Measurements from ENCODE around the gene GASK1A.

GASK1A gene

DNA sequence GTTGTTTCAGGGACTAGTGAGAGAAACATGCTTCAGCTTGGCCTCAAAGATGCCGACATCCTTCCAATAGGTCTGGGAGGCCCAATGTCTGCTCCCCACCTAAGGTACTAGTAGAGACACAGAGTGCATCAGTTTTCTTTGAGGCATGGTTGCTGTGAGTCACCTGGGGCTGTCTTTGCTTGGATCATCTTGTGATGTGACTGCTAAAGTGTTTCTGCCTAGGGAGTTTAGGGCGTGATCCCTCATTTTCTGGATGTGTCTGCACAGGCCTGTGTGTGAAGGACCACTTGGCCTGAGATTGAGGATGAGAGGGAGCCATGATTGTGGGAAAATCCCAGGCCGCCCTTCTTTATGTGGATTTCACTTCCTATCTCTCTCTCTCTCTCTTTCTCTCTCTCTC, 4.8 kb downstream of the GASK1A start:
- no peak for DNase-seq

DNA sequence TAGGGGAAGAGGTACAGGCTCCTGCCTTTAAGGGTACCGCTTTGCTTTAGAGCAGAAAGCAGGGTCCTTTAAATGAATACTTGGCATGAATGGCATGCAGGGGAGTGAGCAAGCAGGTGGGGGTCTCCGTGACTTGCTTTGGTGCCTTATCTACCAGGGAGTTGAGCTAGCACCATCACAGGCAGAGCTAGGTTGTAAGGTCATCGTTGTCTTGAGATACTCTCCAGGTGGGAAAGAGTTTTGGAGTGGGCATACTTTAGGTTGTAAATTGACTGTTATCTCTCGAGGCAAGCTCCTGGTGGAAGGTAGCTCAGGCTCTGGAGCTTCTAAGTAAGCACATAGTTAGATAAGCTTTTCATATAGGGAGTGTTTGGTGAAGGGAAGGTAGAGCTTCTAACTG, 5.6 kb downstream of the GASK1A start:
- no peak for DNase-seq

DNA sequence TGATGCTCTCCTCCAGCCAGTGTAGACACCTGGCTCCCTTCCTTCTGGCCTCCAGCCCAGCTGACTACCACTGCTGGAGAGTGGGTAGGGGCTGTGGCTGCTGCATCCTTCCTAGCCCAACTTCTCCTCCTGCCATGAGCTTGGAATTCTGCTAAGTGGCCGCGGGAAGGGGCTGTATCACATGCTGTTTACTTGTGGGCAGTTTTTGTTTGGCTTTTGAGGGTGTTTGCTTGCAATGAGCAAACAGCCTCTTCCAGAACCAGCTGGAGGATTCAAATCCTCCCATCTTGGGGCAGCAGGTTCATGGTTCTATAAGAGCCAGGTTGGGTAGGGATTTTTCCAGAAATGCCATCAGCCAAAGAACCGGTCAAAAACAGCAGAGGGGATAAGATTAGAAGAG, 9.0 kb downstream of the GASK1A start:
- no peak for DNase-seq

DNA sequence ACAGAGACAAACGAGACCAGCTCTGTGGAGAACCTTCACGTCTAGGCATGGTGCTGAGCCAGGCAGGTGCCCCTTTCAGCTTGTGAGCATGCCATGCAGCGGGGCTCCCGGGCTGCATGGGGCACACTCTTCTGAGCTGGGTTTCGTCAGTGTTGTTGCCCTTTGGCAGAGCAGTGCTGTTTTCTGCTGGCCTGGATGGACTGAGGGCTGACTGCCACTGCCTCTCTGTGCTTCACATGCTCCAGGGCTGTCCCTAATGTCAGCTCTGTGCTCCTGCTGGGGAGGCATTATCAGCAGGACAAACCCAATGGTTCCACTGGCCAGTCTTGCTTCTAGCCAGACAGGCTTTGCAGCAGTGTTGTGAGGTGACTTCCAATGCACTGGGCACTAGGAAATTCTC, 9.5 kb downstream of the GASK1A start:
- DNase-seq = no peak

DNA sequence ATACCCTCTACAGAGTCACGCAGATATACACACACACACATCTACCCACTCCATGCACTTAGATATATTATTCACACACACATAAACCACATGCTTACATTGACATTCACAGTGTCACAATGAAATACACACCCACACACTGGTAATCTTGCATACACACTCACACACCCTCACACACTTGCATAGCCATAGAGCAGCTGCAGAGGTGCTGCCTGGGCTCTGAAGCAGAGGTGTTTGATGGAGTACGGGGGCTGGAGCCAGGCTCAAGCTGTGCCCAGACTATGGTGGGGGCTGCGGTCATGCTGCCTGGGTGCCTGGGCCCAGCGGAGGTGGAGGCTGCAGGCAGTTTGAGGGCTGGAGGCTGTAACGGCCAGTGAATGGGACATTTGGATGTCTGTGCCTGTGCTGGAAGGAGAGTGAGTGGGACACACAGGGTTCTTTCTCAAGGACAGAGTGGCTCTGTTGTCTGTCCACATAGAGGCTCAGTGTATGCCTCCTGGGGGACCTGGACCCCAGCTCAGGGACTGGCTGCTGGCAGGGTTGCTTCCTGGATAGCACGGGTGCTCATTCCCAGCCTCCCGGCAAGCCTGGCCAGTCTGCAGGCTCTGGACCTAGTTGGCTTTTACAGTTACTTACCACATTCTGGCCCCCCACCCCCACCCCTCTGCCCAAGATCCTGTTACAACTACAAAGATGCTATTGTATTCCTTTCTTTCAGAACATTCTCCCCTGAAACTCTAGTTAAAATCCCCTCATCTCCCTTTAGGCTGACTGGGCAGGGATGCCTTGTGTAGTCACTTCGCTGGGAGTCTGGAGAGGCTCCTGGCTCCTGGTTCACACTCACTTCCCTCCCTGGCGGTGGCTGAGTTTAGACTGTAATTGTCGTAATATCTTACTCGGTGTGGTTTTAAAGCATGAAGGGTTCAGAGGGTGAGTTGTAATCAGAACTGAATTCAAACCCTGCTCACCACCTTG, 12.5 kb downstream of the GASK1A start:
- DNase-seq = no peak

DNA sequence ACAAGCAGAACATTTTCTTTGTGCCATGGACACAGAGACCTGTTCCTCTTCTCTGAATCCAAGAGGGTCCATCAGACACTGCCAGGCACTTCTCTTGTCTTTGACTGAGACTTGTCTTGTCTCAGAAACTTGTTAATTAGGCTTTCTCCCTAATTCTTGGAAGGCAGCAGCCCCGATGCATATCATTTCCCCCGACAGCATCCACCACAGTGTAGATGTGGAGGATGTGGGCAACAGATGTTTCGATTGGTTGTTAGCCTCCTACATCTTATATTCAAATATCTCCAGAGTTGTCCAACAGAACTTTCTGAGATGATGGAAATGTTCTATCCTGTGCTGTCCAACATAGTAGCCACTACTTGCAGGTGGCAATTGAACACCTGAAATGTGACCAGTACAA, 15.5 kb downstream of the GASK1A start:
- DNase-seq = no peak

DNA sequence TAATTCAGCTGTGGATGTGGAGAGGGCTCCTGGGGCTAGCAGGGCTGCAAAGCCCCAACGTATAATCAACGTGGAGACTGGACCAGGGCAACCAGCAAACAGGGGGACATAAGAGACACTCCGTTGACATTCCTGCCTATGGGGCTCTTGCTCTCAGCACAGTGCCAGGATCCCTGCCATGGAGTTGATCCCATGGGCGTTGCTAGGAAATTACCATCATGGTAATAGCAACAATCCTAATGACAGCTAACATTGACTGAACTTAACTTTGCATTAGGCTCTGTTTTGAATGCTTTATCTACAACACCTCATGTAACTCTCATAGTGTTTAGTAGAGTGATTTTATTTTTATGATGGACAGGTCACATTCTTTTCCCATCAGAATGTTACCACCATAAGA, 16.9 kb downstream of the GASK1A start:
- no peak for DNase-seq

DNA sequence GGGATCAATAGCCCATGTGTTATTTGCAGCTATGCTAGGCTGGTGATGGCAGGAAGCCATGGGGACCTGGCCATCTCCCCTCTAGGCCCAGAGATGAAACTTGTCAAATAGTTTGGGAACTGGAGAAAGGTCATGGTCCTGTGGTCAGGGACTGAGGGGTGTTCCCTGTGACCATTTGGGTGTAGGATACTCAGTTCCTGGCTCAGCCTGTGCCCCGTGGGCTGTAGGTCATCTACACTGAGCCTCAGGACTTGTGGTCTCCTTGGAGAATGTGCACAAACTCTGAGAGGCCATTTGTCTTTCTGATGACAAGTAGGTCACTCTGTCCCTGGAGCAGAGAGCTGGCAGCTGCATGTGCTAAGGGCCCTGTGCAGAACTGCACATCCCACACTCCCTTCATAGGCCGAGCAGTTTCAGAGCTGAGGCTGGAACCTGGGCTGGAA, 17.5 kb downstream of the GASK1A start:
- no peak for DNase-seq

DNA sequence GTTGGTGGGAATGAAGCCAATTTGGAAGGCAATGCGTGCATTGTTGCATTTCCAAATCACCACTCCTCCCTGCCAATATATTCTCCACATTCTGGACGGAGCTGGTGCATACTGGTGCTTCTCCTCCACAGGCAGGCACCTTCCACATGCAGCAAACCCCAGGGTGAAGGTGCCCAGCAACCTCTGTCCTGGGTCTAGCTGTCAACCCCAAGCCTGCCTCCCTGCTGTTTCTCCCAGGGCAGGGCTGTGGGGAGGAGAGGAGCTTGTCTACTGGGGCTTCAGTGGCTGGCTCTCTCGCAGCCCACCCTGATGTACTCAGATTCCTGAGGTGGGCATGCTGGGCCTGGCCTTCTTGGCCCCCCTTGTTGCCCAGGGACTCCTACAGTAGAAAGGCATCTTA, 20.1 kb downstream of the GASK1A start:
- DNase-seq = no peak

DNA sequence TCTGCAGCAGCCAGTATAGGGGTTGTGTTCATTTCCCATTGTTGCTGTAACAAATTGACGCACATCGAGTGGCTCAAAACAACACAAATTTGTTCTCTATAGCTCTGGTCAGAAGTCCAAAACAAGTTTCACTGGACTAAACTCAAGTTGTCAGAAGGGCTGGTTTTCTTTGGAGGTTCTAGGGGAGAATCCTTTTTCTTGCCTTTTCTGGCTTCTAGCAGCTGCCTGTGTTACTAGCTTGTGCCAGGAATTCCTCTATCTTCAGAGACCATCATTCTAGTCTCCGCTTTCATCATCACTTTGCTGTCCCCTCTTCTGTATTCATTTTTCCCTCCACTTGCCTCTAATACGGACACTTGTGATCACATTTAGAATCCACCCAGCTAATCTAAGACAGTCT, 20.5 kb downstream of the GASK1A start:
- no peak for DNase-seq

DNA sequence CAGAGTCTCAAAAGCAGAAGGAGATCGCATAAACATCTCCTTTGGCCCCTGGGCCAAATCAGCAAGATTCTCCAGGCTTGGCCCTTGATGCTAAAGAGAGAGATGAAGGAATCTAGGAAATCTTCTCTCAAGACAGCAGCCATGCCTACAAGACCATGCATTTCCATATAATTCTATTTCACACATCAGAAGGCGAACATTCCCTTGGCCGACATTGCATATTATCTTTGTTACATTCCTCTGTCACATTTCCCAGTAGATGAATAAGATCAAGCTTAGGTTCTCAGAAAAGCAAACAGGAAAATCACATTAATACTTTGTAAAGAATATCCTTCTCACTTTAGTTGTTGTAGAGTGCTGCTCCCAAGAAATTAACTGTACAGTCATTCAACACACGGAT, 21.3 kb downstream of the GASK1A start:
- DNase-seq = no peak

DNA sequence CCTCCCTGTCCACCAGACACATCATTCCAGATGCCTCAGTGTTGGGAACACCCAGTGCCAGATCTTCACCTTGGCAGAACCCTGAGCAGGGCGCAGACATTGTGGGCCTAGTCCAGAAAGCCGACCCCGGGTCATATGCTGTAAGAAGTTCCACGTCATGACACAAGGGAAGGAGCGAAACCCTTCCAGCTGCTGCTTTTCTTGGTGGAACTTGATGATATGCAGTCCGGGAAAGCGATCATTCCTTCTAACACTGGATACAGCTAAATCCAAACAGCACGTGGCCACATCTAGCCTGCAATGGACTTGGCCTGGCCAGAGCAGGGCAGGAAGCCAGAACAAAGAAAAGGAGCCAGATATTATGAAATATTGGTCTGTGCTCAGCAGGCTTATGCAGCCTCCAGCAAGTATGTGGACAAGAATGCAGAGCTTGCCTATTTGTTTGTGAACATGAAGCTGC, 22.0 kb downstream of the GASK1A start:
- DNase-seq = no peak

DNA sequence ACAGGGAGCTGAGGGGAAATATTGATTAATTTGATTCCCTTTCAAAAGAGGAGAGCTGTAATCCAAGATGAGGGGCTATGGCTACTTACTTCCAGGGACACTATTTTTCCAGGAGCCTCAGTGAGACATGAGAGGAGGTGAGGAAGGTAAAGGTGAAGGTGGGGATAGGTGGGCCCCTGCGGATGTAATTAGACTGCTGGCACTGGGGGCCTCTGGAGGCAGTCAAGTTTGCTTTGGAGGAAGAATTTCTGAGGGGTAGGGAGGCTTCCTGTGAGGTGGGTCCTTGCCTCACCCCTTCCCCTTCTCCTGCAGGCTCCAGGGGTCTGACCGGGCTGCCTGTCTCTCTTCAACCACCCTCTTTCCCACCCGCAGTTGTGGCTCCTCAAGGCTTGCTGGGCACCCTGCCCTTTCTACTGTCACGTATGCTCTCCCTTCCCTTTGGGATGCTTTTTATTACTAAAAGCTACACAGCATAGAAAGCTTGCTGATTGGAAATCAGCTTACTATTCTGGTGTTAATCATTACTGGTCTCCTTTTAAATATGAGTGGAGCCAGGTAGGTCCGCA, 22.5 kb downstream of the GASK1A start:
- no peak for DNase-seq

DNA sequence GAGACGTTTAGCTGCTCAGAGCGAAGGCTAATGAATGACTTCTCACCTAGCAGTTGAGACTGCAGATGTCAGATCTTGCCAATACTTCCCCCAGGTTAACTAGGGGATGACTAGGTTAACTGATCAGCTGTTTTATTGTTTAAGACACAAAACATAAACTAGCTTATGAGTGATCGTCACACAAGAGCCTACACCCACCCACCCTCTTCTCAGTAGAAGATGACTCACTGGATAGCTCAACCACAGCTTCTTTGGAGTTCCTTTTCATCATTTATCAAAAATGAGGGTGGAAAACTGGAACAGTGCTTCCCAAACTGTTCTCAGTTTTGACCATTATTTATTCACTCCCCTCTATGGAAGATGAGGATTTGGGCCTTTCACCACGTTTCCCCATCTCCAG, 25.2 kb downstream of the GASK1A start:
- no peak for DNase-seq

DNA sequence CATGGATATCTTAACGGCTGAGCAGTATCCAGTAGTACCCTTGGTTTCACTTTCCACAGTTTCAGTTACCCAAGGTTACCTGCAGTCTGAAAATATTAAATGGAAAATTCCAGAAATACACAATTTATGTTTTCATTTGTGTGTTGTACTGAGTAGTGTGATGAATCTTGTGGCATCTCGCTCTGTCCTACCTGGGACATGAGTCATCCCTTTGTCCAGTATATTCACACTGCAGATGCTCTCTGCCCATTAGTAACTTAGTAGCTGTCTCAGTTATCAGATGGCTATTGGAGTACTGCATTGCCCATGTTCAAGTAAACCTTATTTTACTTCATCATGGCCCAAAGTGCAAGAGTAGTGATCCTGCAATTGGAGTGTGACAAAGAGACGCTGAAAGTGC, 26.1 kb downstream of the GASK1A start:
- no peak for DNase-seq

DNA sequence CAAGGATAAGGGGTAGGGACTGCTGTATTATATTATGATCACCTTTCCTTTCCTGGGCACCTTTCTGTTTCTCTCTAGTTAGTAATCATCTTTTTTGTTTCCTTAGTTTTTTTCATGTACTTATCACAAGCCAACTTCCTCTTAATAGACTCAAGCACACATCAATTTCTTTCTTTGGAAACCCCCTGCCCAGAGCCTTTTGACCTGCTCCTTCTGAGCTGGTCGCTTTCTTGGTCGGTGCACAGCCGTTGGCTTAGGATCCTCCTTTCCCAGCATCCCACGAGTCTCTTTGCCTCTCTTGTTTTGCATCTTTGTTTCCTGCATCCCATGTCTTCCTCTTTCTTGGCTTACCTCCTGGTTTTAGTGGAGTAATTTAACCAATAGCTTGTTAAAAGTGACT, 26.9 kb downstream of the GASK1A start:
- no peak for DNase-seq

DNA sequence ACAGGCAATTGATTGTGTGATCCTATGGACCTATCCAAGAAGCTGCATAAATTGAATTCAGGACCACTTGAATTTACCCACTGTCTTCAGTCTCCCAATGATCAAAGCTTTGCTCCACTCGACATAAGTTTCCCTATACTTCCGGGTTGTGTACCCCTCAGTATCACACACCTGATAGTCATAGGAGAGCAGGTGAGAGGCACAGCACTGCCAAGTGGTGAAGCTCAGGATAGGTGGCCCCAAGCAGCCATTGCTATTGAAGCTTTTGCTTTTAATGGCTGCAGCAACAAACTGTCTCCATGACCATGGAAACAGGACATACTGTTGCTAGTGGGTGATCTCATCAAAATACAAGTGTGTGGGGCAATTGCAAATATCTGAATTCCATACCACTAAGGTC, 27.7 kb downstream of the GASK1A start:
- no peak for DNase-seq

DNA sequence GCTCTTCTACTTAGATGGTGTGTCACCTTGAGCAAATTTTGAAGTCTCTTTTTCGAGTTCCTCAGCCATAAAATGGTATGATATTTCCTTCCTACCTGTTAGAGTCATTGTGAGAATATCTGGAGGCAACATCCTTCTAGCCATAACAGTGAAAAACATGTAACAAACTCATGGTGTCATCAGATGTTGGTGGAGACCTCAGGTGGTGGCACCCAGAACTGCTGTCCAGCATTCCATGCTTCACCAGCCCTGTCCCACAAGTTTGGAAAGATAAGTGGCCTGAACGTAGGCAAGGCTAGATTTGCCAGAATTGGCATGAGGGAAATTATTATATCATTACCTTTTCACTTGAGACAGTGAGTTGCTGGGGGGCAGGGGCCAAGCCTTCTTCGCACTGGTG, 30.4 kb downstream of the GASK1A start:
- DNase-seq = no peak

DNA sequence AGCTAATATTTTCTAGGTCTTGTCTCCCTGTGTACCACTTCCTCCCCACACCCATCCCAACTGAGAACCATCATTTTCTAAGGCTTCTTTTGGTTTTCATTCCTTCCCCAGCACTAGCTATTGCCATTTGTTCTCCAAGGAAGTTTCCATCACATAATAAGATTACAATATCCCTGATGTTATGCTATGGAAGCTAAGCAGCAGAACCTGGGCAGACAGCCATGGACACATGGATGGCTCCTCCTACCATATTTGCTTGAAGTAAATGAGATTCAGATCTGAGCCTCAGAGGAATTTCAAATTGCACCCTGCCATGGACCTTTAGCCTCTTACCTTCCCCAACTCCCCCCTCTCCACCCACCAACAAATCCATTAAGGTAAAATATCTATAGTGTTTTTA, 31.5 kb downstream of the GASK1A start:
- no peak for DNase-seq

DNA sequence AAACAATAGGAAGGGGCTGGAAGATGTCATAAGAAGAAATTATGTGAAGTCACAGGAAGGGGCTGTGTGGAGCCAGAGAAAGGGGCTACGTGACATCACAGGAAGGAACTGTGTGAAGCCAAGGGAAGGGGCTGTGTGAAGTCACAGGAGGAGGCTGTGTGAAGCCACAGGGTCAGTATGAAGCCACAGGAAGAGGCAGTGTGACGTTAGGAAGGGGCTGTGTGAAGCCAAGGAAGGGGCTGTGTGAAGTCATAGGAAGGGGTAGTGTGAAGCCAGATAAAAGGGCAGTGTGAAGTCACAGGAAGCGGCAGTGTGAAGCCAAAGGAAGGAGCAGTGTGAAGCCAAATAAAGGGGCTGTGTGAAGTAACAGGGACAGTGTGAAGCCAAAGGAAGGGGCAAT, 32.5 kb downstream of the GASK1A start:
- DNase-seq = no peak

DNA sequence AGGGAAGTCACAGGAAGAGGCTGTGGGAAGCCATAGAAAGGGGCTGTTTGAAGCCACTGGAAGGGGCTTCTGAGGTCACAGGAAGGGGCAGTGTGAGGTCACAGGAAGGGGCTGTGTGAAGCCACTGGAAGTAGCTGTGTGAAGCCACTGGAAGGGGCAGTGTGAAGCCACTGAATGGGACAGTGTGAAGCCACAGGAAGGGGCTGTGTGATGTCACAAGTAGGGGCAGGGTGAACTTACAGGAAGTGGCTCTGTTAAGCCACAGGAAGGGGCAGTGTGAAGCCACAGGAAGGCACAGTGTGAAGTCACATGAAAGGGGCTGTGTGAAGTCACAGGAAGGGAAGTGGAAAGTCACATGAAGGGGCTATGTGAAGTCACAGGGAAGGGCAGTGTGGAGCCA, 33.1 kb downstream of the GASK1A start:
- no peak for DNase-seq

DNA sequence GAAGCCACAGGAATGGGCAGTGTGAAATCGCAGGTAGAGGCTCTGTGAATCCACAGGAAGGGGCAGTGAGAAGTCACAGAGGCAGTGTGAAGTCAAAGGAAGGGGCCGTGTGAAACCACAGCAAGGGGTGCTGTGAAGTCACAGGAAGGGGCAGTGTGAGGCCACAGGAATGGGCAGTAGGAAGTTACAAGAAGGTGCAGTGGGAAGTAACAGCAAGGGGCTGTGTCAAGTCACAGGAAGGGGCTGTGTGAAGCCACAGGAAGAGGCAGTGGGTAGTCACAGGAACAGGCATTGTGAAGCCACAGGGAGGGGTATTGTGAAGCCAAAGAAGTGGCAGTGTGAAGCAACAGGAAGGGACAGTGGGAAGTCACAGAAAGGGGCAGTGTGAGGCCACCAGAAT, 34.1 kb downstream of the GASK1A start:
- no peak for DNase-seq

DNA sequence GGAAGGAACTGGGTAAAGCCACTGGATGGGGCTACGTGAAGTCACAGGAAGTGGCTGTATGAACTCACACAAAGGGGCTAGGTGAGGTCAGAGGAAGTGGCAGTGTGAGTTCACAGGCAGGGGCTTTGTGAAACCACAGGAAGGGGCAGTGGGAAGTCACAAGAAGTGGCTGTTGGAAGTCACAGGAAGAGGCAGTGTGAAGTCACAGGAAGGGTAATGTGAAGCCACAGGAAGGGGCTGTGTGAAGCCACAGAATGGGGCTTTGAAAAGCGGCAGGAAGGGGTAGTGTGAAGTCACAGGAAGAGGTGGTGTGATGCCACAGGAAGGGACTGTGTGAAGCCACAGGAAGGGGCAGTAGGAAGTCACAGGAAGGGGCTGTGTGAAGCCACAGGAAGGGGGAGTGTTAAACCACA, 34.6 kb downstream of the GASK1A start:
- DNase-seq = no peak

DNA sequence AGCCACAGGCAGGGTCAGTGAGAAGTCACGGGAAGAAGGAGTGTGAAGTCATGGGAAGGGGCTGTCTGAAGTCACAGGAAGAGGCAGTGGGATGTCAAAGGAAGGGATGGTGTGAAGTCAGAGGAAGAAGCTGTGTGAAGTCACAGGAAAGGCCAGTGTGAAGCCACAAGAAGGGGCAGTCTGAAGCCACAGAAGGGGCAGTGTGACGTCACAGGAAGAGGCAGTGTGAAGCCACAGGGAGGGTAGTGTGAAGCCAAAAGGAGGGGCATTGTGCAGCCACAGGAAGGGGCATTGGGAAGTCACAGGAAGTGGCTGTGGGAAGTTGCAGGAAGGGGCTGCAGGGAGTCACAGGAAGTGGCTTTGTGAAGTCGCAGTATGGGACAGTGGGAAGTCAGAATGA, 35.1 kb downstream of the GASK1A start:
- DNase-seq = no peak

DNA sequence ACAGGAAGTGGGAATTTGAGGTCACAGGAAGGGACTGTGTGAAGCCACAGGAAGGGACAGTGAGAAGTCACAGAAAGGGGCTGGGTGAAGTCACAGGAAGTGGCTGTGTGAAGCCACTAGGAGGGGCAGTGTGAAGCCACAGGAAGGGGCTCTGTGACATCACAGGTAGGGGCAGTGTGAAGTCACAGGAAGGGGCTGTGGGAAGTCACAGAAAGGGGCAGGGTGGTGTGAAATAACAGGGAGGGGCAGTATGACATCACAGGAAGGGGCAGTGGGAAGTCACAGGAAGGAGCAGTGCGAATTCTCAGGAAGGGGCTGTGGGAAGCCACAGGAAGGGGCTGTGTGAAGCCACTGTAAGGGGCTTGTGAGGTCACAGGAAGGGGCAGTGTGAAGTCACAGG, 35.8 kb downstream of the GASK1A start:
- no peak for DNase-seq

All from 8988T (cell line).